ENCODE results near the gene TLE1.

TLE1 gene

DNA sequence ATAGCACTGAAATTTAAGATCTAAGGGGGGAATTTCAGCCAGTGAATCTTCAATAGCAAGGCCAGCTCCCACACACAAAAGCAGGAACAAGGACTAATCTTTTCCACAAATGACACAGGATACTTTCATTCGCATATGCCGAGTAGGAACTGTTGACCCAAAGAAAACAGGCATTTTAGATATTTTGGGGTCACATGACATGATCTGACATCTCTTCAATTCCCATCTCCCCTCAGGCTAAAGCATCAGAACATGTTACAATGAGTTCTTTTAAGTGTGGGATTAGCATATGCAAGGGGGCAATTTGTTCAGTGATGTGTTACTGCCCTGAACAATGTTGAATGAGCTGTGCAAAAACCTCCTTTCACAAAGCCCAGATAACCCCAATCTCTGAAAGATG, 68.2 kb downstream of the TLE1 start:
- no peak for DNase-seq (ENCODE audit: low spot score)
- TF ChIP-seq, protein P1, sequence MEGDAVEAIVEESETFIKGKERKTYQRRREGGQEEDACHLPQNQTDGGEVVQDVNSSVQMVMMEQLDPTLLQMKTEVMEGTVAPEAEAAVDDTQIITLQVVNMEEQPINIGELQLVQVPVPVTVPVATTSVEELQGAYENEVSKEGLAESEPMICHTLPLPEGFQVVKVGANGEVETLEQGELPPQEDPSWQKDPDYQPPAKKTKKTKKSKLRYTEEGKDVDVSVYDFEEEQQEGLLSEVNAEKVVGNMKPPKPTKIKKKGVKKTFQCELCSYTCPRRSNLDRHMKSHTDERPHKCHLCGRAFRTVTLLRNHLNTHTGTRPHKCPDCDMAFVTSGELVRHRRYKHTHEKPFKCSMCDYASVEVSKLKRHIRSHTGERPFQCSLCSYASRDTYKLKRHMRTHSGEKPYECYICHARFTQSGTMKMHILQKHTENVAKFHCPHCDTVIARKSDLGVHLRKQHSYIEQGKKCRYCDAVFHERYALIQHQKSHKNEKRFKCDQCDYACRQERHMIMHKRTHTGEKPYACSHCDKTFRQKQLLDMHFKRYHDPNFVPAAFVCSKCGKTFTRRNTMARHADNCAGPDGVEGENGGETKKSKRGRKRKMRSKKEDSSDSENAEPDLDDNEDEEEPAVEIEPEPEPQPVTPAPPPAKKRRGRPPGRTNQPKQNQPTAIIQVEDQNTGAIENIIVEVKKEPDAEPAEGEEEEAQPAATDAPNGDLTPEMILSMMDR (IDR thresholded peaks at IDR 0.05; ENCODE audit: extremely low read depth, missing control alignments): no peak

DNA sequence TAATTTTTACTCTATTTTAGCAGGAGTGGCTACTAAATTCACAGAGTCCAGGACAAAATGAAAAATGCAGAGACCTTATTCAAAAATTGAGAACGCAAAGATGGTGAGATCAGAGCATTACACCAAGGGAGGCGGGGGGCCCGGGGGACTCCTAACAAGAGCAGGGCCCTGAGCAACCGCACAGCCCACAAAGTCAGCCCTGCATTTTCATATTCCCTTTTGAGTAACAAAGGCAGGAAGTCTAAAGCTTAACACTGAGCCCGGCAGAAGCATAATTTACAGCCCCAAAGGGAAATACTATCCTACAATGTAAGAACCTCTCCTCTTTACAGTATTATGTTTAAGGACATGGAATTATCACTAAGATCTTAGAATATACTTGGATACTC, 69.4 kb downstream of the TLE1 start:
- TF ChIP-seq, protein P1 (IDR thresholded peaks at IDR 0.05; ENCODE audit: extremely low read depth, missing control alignments): no peak
- no peak for DNase-seq (ENCODE audit: low spot score)

DNA sequence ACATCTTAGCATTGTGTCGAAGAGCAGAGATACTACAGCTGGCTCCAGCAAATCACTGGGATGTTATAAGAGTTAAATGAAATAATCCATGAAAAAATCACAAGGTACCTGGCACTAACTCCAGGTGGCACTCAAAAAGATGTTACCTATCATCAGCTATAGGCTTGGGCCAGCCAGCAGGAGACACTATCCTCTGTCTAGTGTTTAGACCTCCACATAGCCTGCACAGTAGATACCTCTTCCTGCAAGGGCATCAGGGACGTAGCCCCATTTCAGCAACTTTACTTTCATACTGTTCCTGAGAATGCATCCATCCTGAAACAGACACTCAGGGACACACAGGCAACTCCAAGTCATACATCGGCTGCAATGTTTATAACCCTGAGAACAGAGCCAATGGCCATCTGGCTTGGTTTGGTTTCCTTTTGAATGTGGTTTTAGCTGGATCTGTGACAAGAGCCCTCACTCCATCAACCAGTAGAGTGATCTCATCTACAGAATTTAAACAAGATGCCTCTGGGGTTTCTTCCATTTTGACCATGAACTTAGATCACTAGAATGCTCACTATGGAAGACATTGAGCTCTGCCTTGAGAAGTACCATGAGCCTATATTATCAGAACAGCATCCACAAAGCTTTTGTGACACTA, 69.9 kb downstream of the TLE1 start:
- TF ChIP-seq, protein P1 (IDR thresholded peaks at IDR 0.05; ENCODE audit: extremely low read depth, missing control alignments): no peak
- DNase-seq (ENCODE audit: low spot score): no peak

DNA sequence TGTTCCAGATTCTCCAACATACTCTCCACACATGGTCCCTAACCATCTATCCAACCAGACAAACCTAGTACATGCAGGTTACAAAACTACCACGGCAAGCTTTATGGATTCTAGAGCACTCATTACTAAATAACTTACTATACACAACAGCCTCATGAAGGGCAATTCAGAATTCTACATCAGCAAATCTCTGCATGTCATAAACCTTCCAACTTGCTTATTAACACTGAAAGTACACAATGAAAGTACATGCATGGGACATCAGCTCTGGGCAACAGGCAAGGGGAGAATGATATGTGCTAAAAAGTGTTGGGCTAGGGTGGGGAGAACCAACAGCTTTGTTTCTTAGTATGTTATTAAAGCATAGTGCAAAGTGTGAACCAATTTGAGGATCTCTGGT, 70.4 kb downstream of the TLE1 start:
- TF ChIP-seq, protein P1 (IDR thresholded peaks at IDR 0.05; ENCODE audit: extremely low read depth, missing control alignments): no peak
- no peak for DNase-seq (ENCODE audit: low spot score)

DNA sequence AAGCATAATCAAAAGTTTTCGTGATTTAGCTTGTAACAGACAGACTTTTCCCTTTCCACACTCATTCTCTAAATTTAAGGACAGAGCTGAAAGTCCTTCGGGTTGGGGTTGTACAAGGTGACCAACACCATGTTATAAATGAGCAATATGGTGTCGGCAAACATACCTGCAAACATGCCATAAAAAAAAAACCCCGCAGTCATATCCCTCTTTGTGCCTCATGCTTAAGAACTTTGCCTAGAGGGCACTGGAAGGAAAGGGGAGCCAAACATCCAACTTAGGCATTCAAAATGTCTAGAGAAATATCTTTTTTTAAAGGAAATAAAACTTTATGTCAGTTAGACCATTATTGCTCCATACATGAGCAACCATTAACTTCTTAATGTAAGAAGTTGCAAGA, 73.2 kb downstream of the TLE1 start:
- TF ChIP-seq, protein P1 (IDR thresholded peaks at IDR 0.05; ENCODE audit: extremely low read depth, missing control alignments): no peak
- DNase-seq (ENCODE audit: low spot score): no peak

DNA sequence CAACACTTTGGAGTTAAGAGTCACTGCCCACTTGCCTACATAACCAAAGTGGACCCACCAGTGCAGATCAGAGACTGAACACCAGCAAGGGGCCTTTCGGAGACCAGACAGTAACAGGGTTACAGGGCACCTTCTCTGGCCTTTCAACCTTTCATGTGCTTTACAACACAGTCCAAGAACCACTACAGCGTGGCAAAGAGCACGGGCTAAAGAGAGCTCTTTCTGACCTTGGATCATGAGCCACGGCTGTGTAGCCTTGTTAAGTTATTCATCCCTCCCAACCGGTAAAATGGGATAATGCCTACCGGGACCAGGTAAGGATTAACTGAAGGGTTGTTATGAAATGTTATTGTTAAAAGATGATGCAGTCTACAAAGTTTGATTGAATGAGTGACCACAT, 75.0 kb downstream of the TLE1 start:
- no peak for DNase-seq (ENCODE audit: low spot score)
- TF ChIP-seq, protein P1 (IDR thresholded peaks at IDR 0.05; ENCODE audit: extremely low read depth, missing control alignments): no peak

DNA sequence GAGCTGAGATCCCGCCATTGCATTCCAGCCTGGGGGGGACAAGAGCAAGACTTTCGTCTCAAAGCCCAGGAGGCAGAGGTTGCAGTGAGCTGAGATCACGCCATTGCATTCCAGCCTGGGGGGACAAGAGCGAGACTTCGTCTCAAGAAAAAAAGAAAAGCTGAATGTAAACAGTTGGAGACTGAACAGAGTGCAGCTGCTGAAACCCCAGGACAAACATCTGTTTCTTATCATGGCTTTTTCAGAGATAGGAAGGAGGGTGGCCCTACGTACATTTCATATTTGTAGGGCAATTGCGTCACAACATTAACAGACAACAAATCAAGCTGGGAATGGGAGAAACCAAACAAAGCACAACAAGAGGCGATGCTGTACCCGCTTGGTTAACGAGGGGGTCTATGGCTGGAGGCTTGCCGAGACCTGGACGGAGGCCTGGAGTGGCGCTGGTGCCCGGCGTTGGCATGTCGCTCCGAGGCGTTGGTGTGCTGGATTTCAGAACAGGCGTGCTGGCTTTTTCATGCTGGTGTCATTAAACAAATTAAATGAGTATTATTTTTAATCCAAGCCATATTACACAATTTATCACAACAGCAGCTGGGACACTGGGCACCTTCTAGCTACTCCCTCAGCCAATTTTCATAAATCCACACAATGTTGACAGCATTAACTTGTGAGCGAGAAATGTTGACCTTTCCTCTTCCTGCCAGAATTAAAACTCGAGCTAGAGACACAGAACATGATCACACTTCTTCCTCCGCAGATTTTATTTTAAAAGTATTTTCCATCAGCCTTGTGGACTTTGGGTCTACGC, 76.1 kb downstream of the TLE1 start:
- no peak for DNase-seq (ENCODE audit: low spot score)

More for the DNA sequence above, 76.1 kb downstream of the TLE1 start:
- TF ChIP-seq, protein P1 (IDR thresholded peaks at IDR 0.05; ENCODE audit: extremely low read depth, missing control alignments): no peak

Measured in GM20000 (cell line).